HEK293 (cell line): ENCODE data around the gene ACTG2.

Experiments used
- CTCF ChIA-PET: fragments of 350-600 bp; formaldehyde crosslinking; extraction: SDS; loops from one replicate; lab custom pipeline; 2021; ENCODE audit warnings: antibody characterized with exemption; lab: Yijun Ruan, JAX
- POLR2A ChIA-PET: fragments of 300-600 bp; formaldehyde crosslinking; extraction: SDS; loops from one replicate; lab custom pipeline; 2020; ENCODE audit warnings: antibody characterized with exemption, inconsistent platforms; lab: Yijun Ruan, JAX
- H3K27ac ChIP-seq: fragments of 200-500 bp; sonication (Bioruptor generic); 2 replicates; pipeline ENCODE4 v1.5.1; 2014; ENCODE audit warnings: low read depth, low read length, control low read depth, inconsistent platforms; ENCODE audit errors: extremely low read depth
- H3K36me3 ChIP-seq, 2 experiments: fragments of 200-500 bp in 1 of 2; sonication (Bioruptor generic) in 1 of 2; 1 replicate in 1 of 2; 2 replicates in 1 of 2; pipeline ENCODE4 v1.5.1; 2014 to 2017; ENCODE audit warnings: inconsistent platforms in 2 of 2, low read length in 2 of 2; ENCODE audit not compliant: control insufficient read depth in 2 of 2, insufficient read depth in 1 of 2
- H3K4me1 ChIP-seq: fragments of 200-500 bp; sonication (Bioruptor generic); 2 replicates; pipeline ENCODE4 v1.5.1; 2014; ENCODE audit warnings: mild to moderate bottlenecking, low read length, inconsistent platforms; ENCODE audit not compliant: control insufficient read depth, insufficient read depth
- H3K4me3 ChIP-seq: 2 replicates; pipeline ENCODE4 v1.5.1; 2011; ENCODE audit warnings: low read depth, mild to moderate bottlenecking, control low read depth, low read length, moderate library complexity
- H3K9me3 ChIP-seq: fragments of 200-500 bp; sonication (Bioruptor generic); 2 replicates; pipeline ENCODE4 v1.5.1; 2014; ENCODE audit warnings: low read depth, low read length, inconsistent platforms; ENCODE audit not compliant: control insufficient read depth, insufficient read depth
- EGR2 ChIP-seq: fragments of 450-650 bp; formaldehyde crosslinking; IDR thresholded peaks from 2 replicates; pipeline ENCODE4 v1.5.1; 2016; ENCODE audit warnings: low read depth, missing biosample characterization, missing genetic modification characterization
- KLF16 ChIP-seq: fragments of 450-650 bp; formaldehyde crosslinking; IDR thresholded peaks from 2 replicates; pipeline ENCODE4 v1.5.1; 2017; ENCODE audit warnings: missing biosample characterization, missing genetic modification characterization
- RBAK ChIP-seq: fragments of 450-650 bp; formaldehyde crosslinking; IDR thresholded peaks from 2 replicates; pipeline ENCODE4 v1.5.1; 2016; ENCODE audit warnings: missing biosample characterization, missing genetic modification characterization
- TRIM28 ChIP-seq: IDR thresholded peaks from 2 replicates; pipeline ENCODE4 v1.6.1; 2011; ENCODE audit warnings: low read length, control low read depth, borderline replicate concordance
- ZBTB48 ChIP-seq: fragments of 450-650 bp; formaldehyde crosslinking; IDR thresholded peaks from 2 replicates; pipeline ENCODE4 v1.5.1; 2016; ENCODE audit warnings: missing biosample characterization, missing genetic modification characterization
- ZNF121 ChIP-seq: fragments of 450-650 bp; formaldehyde crosslinking; IDR thresholded peaks from 2 replicates; pipeline ENCODE4 v1.5.1; 2016; ENCODE audit warnings: missing biosample characterization, missing genetic modification characterization
- ZNF302 ChIP-seq: fragments of 450-650 bp; formaldehyde crosslinking; IDR thresholded peaks from 2 replicates; pipeline ENCODE4 v1.5.1; 2016; ENCODE audit warnings: missing biosample characterization, missing genetic modification characterization, low read depth
- ZNF37A ChIP-seq: fragments of 450-650 bp; IDR thresholded peaks from 2 replicates; pipeline ENCODE4 v1.5.1; 2018; ENCODE audit warnings: missing biosample characterization, missing genetic modification characterization
- ZNF391 ChIP-seq: fragments of 450-650 bp; formaldehyde crosslinking; IDR thresholded peaks from 2 replicates; pipeline ENCODE4 v1.5.1; 2016; ENCODE audit warnings: low read depth, missing biosample characterization, missing genetic modification characterization, borderline replicate concordance
- ZNF394 ChIP-seq: fragments of 450-650 bp; formaldehyde crosslinking; IDR thresholded peaks from 2 replicates; pipeline ENCODE4 v1.5.1; 2016; ENCODE audit warnings: missing biosample characterization, missing genetic modification characterization, mild to moderate bottlenecking, moderate library complexity, borderline replicate concordance
- ZNF48 ChIP-seq: fragments of 450-650 bp; formaldehyde crosslinking; IDR thresholded peaks from 2 replicates; pipeline ENCODE4 v1.5.1; 2016; ENCODE audit warnings: missing biosample characterization, missing genetic modification characterization
- ZNF776 ChIP-seq: fragments of 450-650 bp; formaldehyde crosslinking; IDR thresholded peaks from 2 replicates; pipeline ENCODE4 v1.5.0; 2017; ENCODE audit warnings: missing biosample characterization, missing genetic modification characterization, borderline replicate concordance
- ZSCAN16 ChIP-seq: fragments of 450-650 bp; formaldehyde crosslinking; IDR thresholded peaks from 2 replicates; pipeline ENCODE4 v1.5.1; 2016; ENCODE audit warnings: missing biosample characterization, missing genetic modification characterization
- TF ChIP-seq, protein P1 (sequence below): fragments of 450-650 bp; formaldehyde crosslinking; conservative IDR thresholded peaks from 2 replicates; pipeline ENCODE4 v1.5.1; 2016; ENCODE audit warnings: low read depth, missing biosample characterization, missing genetic modification characterization
- TF ChIP-seq, protein P2 (sequence below): fragments of 450-650 bp; formaldehyde crosslinking; conservative IDR thresholded peaks from 2 replicates; pipeline ENCODE4 v1.5.1; 2016; ENCODE audit warnings: low read depth, missing biosample characterization, missing genetic modification characterization
- TF ChIP-seq, protein P3 (sequence below): fragments of 450-650 bp; formaldehyde crosslinking; IDR thresholded peaks from 2 replicates; pipeline ENCODE4 v1.5.1; 2016; ENCODE audit warnings: missing biosample characterization, missing genetic modification characterization
- TF ChIP-seq, protein P4 (sequence below): fragments of 450-650 bp; formaldehyde crosslinking; IDR thresholded peaks from 2 replicates; pipeline ENCODE4 v1.5.1; 2017; ENCODE audit warnings: missing biosample characterization, mild to moderate bottlenecking, missing genetic modification characterization, moderate library complexity
- TF ChIP-seq, protein P5 (sequence below): fragments of 450-650 bp; formaldehyde crosslinking; optimal IDR thresholded peaks from 2 replicates; pipeline ENCODE3; 2016; ENCODE audit warnings: missing biosample characterization, mild to moderate bottlenecking, missing genetic modification characterization

Gene ACTG2

DNA sequence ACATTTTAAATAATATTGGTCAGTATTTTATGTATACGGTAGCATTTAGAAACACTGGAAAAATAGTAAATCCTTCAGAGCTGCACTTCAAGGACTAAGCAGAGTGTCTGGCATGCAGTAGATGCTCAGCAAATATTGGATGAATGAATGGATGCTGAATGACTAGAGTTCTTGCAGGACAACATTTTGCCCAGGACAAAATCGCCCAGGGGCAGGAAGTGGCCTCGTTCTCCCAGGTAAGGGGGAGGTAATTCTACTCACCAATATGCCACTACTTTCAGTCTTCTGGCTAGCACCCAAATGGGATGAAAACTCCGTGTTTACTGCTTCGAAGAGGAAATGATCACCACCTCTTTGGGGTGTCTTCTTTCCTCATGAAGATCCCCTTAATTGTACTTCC, 29.9 kb downstream of the ACTG2 start (continued):
- TF ChIP-seq, protein P1, sequence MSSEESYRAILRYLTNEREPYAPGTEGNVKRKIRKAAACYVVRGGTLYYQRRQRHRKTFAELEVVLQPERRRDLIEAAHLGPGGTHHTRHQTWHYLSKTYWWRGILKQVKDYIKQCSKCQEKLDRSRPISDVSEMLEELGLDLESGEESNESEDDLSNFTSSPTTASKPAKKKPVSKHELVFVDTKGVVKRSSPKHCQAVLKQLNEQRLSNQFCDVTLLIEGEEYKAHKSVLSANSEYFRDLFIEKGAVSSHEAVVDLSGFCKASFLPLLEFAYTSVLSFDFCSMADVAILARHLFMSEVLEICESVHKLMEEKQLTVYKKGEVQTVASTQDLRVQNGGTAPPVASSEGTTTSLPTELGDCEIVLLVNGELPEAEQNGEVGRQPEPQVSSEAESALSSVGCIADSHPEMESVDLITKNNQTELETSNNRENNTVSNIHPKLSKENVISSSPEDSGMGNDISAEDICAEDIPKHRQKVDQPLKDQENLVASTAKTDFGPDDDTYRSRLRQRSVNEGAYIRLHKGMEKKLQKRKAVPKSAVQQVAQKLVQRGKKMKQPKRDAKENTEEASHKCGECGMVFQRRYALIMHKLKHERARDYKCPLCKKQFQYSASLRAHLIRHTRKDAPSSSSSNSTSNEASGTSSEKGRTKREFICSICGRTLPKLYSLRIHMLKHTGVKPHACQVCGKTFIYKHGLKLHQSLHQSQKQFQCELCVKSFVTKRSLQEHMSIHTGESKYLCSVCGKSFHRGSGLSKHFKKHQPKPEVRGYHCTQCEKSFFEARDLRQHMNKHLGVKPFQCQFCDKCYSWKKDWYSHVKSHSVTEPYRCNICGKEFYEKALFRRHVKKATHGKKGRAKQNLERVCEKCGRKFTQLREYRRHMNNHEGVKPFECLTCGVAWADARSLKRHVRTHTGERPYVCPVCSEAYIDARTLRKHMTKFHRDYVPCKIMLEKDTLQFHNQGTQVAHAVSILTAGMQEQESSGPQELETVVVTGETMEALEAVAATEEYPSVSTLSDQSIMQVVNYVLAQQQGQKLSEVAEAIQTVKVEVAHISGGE (tag by site-specific recombination): no peak
- TF ChIP-seq, protein P2, sequence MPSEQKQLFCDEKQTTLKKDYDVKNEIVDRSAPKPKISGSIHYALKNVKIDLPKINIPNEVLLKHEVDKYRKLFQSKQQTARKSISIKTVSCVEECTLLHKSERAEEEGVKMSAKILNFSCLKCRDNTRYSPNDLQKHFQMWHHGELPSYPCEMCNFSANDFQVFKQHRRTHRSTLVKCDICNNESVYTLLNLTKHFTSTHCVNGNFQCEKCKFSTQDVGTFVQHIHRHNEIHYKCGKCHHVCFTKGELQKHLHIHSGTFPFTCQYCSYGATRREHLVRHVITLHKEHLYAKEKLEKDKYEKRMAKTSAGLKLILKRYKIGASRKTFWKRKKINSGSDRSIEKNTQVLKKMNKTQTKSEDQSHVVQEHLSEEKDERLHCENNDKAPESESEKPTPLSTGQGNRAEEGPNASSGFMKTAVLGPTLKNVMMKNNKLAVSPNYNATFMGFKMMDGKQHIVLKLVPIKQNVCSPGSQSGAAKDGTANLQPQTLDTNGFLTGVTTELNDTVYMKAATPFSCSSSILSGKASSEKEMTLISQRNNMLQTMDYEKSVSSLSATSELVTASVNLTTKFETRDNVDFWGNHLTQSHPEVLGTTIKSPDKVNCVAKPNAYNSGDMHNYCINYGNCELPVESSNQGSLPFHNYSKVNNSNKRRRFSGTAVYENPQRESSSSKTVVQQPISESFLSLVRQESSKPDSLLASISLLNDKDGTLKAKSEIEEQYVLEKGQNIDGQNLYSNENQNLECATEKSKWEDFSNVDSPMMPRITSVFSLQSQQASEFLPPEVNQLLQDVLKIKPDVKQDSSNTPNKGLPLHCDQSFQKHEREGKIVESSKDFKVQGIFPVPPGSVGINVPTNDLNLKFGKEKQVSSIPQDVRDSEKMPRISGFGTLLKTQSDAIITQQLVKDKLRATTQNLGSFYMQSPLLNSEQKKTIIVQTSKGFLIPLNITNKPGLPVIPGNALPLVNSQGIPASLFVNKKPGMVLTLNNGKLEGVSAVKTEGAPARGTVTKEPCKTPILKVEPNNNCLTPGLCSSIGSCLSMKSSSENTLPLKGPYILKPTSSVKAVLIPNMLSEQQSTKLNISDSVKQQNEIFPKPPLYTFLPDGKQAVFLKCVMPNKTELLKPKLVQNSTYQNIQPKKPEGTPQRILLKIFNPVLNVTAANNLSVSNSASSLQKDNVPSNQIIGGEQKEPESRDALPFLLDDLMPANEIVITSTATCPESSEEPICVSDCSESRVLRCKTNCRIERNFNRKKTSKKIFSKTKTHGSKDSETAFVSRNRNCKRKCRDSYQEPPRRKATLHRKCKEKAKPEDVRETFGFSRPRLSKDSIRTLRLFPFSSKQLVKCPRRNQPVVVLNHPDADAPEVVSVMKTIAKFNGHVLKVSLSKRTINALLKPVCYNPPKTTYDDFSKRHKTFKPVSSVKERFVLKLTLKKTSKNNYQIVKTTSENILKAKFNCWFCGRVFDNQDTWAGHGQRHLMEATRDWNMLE: no peak
- TF ChIP-seq EGR2 (no peak), ZNF776 (no peak), ZNF48 (tag by site-specific recombination) (no peak), ZNF121 (tag by site-specific recombination) (no peak), ZBTB48 (tag by site-specific recombination) (no peak)

DNA sequence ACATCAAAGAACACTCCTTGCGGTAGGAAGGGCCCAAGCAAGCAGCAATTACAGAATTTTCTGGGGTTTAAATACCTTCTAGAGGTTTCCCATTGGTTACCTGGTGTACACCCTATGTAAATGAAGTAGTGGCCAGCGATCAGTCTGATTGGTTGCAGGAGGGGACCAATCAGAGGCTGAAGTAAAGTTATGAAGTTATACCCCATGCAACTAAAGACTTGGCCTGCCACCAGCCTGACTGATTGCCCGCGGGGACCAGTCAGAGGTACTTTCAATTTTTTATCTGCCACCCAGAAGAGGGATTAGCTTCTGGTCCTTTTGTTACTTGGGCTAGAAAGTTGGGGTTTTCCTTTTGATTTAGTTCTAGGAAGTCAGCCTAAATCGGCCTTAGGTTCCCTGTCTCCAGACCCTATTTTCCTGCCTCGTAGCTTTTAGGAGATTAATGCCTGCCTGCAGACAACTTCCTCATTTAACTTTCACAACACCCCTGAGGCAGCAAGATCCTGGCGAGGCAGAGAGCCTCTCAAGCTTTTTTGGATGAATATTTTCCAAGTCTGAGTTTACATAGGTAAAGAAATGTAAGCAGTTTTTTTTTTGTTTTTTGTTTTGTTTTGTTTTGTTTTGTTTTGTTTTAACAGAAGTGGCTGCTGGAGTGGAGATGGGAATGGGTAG, 32.4 kb downstream of the ACTG2 start:
- Histone ChIP-seq H3K27ac (no peak overlapping the region), H3K4me1 (peaks cover 13% of the 10 kb centered on the region), H3K36me3 (peaks cover 0 to 9% of the 10 kb centered on the region in 2 experiments; a peak in 2 of 3 replicates), H3K9me3 (no peaks in the 10 kb centered on the region), H3K4me3 (no peak overlapping the region)
- CTCF ChIA-PET: interaction anchor here (0.6 to 0.8 kb wide), 2 partner anchors 29 to 677 kb away, joined by 3 to 5 read pairs; no protein-coding TSS in a partner anchor
- POLR2A ChIA-PET: no interaction called here
- TF ChIP-seq ZNF394 (tag by site-specific recombination): no peak
- TF ChIP-seq, protein P3, sequence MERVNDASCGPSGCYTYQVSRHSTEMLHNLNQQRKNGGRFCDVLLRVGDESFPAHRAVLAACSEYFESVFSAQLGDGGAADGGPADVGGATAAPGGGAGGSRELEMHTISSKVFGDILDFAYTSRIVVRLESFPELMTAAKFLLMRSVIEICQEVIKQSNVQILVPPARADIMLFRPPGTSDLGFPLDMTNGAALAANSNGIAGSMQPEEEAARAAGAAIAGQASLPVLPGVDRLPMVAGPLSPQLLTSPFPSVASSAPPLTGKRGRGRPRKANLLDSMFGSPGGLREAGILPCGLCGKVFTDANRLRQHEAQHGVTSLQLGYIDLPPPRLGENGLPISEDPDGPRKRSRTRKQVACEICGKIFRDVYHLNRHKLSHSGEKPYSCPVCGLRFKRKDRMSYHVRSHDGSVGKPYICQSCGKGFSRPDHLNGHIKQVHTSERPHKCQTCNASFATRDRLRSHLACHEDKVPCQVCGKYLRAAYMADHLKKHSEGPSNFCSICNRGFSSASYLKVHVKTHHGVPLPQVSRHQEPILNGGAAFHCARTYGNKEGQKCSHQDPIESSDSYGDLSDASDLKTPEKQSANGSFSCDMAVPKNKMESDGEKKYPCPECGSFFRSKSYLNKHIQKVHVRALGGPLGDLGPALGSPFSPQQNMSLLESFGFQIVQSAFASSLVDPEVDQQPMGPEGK (tag by site-specific recombination): no peak
- TF ChIP-seq, protein P4, sequence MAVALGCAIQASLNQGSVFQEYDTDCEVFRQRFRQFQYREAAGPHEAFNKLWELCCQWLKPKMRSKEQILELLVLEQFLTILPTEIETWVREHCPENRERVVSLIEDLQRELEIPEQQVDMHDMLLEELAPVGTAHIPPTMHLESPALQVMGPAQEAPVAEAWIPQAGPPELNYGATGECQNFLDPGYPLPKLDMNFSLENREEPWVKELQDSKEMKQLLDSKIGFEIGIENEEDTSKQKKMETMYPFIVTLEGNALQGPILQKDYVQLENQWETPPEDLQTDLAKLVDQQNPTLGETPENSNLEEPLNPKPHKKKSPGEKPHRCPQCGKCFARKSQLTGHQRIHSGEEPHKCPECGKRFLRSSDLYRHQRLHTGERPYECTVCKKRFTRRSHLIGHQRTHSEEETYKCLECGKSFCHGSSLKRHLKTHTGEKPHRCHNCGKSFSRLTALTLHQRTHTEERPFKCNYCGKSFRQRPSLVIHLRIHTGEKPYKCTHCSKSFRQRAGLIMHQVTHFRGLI (tag by site-specific recombination): no peak
- TF ChIP-seq ZSCAN16 (tag by site-specific recombination): no peak
- no peak for TF ChIP-seq ZNF391 (tag by site-specific recombination)
- TF ChIP-seq, protein P5, sequence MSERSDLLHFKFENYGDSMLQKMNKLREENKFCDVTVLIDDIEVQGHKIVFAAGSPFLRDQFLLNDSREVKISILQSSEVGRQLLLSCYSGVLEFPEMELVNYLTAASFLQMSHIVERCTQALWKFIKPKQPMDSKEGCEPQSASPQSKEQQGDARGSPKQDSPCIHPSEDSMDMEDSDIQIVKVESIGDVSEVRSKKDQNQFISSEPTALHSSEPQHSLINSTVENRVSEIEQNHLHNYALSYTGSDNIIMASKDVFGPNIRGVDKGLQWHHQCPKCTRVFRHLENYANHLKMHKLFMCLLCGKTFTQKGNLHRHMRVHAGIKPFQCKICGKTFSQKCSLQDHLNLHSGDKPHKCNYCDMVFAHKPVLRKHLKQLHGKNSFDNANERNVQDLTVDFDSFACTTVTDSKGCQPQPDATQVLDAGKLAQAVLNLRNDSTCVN (tag by site-specific recombination): no peak
- no peak for TF ChIP-seq ZNF302 (tag by site-specific recombination)
- no peak for TF ChIP-seq ZNF37A (tag by site-specific recombination)
- TF ChIP-seq RBAK: no peak
- TF ChIP-seq TRIM28: no peak
- TF ChIP-seq KLF16: no peak
